T1000 (cell line): Measurements from ENCODE around the gene GRHL1.

Source experiments
- DNase-seq: peaks from one replicate; lab custom pipeline; 2025; ENCODE audit warnings: mixed read lengths; lab: John Stamatoyannopoulos, UW

GRHL1 gene

DNA sequence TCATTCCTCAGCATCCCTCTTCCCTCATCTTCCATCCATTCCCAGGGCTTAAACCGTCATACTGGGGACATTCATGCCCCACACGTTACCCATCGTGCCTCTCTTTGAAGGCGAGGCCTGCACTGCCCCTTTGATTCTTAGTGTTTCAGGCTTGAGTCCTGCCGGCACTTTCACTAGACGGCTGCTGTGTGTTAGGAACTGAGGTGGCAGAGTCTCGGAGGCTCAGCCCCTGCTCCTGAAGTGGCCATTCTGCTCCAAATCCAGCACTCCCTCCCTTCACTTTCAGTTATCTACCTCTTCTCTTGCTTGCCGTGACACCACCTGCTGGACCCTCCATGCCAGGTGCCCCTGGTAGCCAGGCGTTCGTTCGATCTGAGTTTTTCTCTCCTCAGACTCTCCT, 43.0 kb downstream of the GRHL1 start:
- DNase-seq = no peak

DNA sequence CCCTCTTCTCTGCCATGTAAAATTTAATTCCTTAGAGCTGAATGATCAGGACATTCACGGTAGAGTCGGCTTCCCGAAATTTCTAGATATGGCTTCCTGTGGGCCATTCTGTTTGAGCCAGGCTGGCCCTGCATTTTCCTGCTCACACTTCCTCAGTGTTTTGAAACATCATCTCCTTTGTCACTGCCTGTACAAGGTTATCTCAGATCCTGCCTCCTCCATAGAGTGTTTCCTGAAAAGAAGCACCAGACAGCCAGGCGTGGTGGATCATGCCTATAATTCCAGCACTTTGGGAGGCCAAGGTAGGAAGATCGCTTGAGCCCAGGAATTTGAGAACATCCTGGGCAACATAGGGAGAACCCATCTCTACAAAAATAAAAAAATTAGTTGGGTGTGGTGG, 43.6 kb downstream of the GRHL1 start:
- no peak for DNase-seq

DNA sequence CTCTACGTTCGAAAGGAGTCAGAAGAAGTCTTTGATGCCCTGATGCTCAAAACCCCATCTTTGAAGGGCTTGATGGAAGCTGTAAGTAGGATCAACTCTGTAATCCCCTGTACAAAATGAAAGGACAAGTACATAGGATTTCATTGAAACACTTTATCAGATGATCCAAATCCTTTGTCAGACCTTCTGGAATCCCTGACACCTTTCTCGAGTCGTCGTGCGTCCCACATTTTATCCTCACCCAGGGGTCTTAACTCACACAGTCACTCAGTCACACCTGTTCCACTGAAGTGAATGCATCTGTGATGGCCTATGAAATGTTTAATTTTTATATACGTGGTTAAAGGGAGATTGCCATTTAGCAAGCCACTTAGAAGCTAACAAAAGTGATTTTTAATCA, 44.8 kb downstream of the GRHL1 start:
- no peak for DNase-seq

DNA sequence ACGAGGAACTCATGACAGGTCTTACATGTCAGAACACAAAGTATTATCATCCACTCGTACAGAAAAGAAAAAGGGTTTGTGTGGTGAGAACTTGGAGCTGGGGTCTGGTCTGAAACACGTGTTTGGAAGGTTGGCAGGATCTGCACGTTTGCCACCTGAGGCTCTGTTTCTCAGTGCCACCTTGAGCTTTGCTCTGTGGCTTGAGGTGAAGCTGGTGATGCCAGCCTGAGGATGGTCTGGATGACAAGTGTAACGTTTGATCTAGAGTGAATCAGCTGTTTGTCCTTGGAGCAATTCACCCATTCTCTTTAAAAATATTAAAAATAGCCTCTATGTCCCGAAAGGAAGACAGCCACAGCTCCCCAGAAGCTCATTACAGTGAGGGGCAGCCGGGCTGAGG, 46.4 kb downstream of the GRHL1 start:
- DNase-seq = no peak

DNA sequence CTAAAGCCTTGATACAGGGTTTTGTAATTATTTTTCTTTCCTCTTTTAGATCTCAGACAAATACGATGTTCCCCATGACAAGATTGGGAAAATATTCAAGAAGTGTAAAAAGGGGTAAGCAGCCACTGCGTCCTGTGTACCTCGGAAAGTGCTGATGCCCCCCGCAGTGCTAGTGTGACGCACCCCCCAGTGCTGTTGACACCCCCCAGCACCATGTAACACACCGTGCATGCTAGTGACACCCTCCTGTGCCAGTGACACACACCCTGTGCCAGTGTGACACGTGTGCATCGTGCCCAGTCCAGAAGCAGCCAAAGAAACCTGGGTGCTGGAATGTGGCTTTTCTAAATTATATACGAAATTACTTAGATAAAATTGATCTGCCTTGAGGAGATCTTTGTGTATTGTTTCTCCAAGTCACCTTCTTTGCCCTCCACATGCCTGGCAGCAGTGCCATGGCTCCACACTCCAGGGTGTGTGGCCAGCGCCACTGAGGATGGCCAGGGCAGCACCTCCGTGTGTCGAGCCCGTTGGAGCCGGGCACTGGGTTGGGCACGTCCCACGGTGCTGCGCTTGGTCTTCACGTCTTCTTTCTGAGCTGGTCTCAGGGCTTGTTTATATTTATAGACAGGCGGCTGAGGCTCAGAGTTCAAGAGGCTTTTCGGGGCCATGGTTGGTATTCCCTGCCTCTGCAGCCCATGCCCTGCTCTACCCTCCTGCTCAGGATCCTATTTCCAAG, 47.6 kb downstream of the GRHL1 start:
- no peak for DNase-seq

DNA sequence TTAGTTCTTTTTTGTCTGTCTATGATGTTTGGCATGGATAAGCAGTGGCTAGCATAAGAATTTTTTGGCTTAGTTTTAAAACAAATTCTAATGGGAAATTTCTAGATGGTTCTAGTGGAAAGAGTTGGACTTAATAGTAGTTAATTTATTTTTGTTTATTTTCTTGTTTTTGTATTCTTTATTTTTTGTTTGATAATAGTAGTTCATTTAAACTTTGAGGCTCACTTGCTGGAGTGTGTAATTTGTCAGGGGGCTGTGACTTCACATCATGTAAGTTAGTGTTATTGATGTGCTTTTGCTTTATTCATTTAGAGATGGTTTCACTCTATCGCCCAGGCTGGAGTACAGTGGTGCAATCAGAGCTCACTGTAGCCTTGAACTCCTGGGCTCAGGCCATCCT, 48.2 kb downstream of the GRHL1 start:
- no peak for DNase-seq

DNA sequence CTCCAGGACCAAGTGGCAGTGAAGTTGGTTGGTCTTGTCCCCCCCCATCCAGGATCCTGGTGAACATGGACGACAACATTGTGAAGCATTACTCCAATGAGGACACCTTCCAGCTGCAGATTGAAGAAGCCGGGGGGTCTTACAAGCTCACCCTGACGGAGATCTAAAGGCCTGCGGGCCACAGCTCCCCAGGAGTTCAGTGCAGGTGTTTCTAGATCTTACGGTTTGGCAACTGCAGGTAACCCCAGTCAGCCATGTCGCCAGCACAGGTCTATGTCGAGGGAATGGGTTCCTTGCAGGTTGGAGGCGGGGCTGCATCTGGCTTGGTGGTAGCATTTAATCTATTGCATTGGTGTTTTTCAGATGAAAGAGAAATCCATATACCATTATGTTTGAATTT, 49.0 kb downstream of the GRHL1 start:
- DNase-seq = no peak

DNA sequence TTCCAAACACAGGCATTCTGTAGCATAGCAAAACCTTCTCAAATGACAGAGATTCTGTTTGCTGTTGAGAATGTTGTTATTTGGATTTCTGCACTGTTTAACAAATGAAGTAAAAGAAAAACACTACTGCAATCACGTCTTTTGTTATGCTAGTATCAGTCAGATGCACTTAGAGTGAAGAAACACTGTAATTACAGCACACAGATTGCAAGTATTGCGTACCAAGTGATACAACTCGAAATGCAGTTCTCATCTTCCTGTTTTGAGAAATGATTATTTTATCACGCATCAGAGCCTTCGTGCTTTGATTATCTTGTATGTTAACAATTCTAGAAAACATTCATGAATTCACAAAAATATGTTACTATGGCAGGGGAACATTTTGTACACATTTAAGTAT, 50.1 kb downstream of the GRHL1 start:
- DNase-seq = no peak

DNA sequence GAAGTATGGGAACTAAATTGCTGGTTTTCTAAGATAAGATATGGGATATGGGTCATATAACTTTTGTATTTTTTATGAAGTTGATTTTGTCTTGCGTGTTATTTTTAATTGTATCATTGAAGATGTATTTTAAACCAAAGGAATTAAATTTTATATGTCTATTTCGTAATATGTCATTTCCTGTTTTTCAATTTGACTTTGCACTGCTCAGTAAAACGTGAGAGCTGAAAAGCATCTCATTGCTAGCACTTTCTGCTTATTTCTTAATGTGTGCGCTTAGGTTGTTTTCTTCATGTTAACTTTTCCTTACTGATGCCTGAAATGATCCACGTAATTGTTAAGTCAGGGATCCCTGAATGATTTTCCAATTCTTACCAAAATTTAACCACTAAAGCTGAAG, 50.6 kb downstream of the GRHL1 start:
- DNase-seq = no peak

DNA sequence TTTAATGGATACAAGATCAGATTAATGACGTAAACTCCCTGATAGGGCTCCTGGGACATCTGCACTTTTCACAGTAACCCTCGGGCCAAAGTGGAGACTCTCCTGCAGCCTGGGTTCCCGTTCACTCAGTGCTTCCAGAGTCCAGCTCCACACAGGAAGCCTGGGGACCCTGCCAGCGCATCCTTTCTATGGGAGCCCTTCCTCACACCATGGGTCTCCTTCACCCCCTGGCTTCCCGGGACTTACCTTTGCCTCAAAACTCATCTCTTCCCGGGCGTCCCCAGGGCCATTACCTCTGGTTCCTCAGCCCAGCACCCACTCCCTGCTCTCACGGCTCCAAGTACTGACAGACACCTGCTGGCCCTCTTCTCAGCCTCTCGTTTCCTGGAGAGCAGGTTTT, 51.2 kb downstream of the GRHL1 start:
- no peak for DNase-seq

DNA sequence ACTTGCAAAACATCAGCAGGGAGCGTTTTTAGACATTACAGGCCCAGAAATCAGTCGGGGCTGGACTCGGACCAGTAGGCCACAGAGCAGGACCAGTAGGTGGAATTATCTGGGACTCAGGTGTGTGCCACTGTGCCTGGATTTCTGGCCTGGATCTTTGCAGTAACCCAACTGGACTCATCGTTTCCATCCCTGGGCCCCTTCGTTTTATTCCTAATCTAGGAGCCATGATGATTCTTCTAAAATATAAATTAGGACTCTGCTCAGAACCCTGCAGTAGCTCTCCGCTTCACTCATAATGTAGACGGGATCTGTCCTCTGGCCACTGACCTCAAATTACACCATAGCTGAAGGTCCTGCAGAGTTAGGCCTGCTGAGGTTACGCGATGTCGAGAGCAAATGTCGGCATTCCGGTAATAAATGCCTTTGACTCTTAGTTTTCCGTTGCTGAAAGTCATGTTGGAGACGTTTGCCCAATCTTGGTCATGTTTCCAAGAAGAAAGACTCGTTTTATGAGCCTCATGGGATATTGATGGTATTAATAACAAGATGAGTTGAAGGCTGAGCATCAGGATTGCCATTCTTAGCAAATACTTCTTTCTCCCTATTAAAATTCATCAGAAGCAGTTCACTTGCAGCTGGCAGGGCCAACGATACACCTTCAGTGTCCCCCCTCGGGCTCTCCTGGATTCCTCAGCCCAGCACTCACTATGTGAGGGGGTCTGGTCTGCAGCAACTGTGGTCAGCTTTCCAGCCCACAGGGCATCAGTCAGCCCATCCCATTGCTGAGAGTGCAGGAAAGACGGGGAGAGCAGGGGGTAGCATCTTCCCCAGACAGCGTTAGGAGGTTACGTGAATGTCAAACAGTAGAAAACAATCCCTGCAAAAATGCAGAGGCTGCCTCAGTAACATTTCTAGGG, 52.0 kb downstream of the GRHL1 start:
- no peak for DNase-seq

DNA sequence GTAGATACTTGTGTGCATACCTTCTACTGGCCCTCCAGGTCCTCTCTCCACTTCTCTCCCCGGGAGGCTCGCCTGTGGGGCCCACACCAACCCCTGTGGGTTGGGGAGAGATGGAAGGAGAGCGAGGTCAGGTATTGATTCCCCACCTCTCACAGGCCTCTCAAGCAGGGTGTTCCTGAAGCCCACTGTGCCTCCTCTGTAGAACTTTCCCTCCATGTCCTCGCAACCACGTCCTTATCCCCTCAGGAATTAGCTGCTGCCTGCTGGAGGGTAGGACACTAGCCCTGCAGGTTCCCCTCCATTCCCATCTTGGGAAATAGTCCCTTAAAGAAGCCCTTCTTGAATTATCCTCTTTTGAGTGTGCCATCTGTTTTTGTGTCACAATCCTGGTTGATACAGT, 52.9 kb downstream of the GRHL1 start:
- DNase-seq = no peak

DNA sequence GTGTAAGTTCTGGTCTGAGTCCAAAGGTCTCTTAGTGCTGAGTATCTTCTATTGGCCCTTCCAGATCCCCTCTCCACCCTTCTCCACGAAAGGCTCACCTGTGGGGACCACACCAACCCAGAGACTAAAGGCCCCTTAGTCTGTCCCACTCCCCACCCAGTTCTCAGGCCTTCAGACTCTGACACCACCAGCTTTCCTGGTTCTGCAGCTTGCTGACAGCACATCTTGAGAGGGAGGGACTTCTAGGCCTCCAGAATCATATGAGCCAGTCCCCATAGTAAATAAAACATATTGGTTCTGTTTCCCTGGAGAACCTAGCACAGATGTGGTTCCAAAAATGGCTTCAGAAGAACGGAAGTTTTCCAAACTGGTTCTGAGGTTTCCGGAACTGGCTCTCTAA, 53.3 kb downstream of the GRHL1 start:
- no peak for DNase-seq

DNA sequence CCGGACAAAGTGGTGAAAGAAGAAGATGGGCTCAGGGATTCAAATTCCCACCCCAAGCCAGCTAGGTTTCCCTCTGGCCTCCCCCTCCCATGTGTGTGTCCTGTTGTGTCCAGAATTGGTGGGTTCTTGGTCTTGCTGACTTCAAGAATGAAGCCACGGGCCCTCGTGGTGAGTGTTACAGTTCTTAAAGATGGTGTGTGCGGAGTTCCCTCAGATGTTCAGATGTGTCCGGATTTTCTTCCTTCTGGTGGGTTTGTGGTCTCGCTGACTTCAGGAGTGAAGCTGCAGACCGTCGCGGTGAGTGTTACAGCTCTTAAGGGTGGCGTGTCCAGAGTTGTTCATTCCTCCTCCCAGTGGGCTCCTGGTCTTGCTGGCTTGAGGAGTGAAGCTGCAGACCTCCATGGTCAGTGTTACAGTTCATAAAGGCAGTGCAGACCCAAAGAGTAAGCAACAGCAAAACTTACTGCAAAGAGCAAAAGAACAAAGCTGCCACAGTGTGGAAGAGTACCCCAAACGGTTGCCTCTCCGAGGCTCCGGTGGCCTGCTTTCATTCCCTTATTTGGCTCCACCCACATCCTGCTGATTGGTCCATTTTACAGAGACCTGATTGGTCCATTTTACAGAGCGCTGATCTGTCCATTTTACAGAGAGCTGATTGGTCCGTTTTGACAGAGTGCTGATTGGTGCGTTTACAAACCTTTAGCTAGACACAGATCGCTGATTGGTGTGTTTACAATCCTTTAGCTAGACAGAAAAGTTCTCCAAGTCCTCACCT, 54.2 kb downstream of the GRHL1 start:
- DNase-seq = no peak

DNA sequence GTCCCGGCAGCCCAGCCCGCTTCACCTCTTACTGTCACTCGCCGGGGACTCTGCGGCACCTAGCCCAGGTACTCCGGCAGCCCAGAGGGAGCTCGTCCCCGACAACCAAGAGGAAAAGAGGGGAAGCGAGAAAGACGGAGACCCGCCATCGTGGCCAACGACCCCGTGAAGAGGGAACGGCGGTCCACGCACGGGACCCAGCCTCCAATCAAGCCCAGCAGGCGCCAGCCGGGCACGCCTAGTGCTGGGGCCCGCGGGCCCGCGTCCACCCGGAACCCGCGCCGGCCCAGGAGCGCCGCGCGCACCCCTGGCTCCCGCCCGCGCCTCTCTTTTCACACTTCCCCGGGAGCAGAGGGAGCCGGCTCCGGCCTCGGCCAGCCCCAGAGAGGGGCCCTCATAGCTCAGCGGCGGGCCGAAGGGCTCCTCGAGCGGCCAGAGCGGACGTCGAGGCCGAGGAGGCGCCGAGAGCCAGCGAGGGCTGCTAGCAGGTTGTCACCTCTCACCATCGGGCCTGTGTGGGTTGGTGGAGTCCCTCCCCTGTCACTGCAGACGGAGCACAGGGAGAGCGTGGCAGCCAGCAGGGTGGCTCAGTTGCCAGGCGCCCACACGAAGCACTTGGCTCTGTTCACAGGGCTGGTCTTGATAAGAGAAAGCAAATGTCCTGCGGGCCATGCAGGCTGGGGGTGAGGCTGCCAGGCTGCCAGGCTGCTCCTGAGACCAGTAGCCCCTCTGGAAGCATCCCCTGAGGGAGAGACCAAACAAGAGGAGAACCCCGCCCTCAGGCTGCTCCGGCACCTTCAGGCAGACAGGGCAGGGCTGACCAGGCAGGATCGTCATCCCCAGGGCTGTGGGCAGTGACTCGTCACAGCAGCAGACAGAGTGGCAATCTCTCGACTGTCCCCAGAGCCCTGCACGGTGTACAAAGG, 55.0 kb downstream of the GRHL1 start:
- DNase-seq = no peak

DNA sequence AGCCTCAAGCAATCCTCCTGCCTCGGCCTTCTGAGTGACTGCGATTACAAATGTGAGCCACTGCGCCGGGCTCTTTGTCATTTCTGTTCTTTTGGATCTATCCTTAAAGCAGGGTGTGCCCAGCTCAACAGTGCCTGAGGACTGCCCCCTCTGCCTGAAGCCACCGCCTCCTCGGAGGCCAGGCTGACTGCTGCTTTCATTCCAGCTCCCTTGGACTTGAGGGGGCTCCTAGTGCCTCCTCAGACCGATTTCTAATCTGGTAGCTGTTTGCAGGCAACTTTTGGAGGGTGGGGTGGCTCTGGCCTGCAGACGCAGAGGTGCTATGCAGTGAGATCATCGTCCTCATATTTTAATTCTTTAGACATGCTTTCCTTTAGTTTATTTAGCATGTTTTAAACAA, 55.9 kb downstream of the GRHL1 start:
- DNase-seq = no peak

DNA sequence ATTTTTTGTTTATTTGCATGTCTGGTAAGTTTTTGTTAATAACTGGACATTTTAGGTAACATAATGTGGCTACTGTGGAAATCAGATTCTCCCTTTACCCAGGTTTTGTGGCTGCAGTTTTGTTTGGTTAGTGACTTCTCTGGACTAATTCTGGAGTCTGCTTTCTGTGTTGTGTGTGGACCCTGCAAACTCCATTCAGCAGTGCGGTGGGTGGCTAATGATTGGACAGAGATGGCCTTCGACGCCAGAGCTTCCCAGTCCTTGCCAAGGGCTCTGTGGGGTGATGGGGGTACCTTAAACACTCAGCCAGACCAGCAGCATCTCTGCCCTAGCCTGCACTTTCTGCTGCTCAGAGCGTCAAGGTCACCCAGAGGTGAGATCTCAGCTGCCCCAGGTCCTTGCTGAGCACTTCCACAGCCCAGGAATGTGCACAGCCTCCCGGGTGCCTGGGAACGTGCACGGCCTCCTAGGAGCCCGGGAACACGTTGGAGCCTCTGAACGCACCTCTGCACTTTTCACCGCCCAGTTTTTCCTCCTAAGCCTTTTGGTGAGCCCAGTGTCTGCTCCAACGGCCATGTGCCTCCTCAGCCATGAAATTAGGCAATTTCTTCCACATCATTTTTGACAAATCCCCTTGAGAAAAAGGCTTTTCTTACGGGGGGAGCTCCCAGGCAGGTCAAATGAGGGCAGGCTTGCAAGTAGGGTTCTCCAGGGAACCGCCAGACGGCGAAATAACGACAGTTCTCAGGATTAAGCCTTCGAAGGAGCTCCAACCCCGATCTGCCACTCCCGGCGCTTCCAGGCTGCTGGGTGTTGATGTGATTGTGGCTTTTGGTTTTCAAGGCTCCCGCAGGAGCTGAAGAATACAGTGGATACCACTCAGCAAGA, 56.7 kb downstream of the GRHL1 start:
- no peak for DNase-seq

DNA sequence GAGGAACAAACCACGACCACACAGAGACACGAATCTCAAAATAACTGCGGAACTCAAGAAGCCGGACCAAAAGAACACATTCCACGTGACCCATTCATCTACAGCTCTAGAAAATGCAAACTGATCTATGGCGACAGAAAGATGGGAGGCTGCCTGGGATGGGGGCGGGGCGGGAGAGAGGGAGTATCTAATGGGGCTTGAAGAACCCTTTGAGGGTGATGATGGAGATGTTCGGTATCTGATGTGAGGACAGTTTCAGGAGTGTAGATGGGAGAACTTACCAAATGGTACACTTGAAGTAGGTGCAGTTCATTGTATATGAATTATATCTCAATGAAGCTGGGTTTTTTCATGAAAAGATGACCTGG, 57.3 kb downstream of the GRHL1 start:
- no peak for DNase-seq

DNA sequence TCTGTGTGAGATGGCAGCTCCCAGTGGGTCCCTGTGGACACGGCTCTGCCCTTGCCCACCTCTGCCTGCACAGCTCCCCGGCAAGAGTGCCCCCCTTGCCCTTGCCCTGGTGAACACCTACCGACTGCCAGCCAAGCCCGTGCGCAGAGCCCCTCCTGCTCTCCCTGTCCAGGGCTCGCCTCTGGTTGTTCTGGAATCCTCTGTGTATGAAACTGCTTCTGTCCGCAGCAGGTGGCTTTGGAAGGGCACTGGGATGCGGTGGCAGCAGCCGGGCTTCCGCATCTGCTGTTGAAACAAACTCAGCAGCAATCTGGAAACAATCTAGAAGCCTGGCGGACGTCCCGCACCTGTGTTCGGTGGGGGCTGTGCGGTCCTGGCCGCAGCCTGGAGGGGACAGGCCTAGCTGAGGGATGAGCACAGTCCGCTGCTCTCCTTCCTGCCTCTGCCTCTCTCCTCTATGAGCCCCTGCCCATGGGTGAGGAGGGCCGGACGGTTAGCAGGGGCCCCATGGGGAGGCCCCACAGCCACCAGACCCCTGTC, 57.8 kb downstream of the GRHL1 start:
- DNase-seq = no peak
